Aorta (tissue), 5 donors: Measurements from ENCODE around the gene SH2B3. TPM values are rescaled to one million over a fixed set of nuclear protein-coding genes. Genes with fewer than 3 reads are reported as not detected.

Experiments used
- ATAC-seq: fragments of 200-7000 bp; cut with Tn5 transposase; one replicate; pipeline ENCODE4 v1.9.1; 2022; ENCODE audit warnings: moderate library complexity; ENCODE audit not compliant: low FRiP score
- DNase-seq, 2 donors: peaks; one replicate each; pipeline ENCODE4 v3.0.0-alpha.2; 2020
- H3K27ac ChIP-seq, 2 donors: one replicate each; pipeline ENCODE4 v1.5.1; 2013; ENCODE audit warnings: low read length in 2 of 2, mild to moderate bottlenecking in 2 of 2, moderate library complexity in 2 of 2, control low read depth in 1 of 2, inconsistent platforms in 1 of 2, low read depth in 1 of 2
- H3K27me3 ChIP-seq, 2 donors: one replicate each; pipeline ENCODE4 v1.6.1; 2013; ENCODE audit warnings: control low read depth in 1 of 2, low read length in 1 of 2, mild to moderate bottlenecking in 1 of 2, moderate library complexity in 1 of 2; ENCODE audit not compliant: insufficient read depth in 2 of 2, control insufficient read depth in 1 of 2
- H3K36me3 ChIP-seq, 2 donors: one replicate each; pipeline ENCODE4 v1.6.1; 2013; ENCODE audit warnings: control low read depth in 1 of 2, low read length in 1 of 2, mild to moderate bottlenecking in 1 of 2; ENCODE audit not compliant: insufficient read depth in 2 of 2, control insufficient read depth in 1 of 2
- H3K4me1 ChIP-seq, 2 donors: one replicate each; pipeline ENCODE4 v1.6.1; 2013; ENCODE audit warnings: low read length in 2 of 2, control low read depth in 1 of 2, mild to moderate bottlenecking in 1 of 2, moderate library complexity in 1 of 2; ENCODE audit not compliant: insufficient read depth in 2 of 2, control insufficient read depth in 1 of 2
- H3K4me3 ChIP-seq, 2 donors: one replicate each; pipeline ENCODE4 v1.5.1; 2013; ENCODE audit warnings: low read length in 2 of 2, control low read depth in 1 of 2, mild to moderate bottlenecking in 1 of 2
- H3K9me3 ChIP-seq: one replicate; pipeline ENCODE4 v1.6.1; 2013; ENCODE audit warnings: mild to moderate bottlenecking, low read length; ENCODE audit not compliant: control insufficient read depth
- WGBS, 2 donors: extraction: QIAGEN DNeasy Blood & Tissue Kit; methylation state at CpG; one replicate each; pipeline ENCODE4 v1.1.7; 2013; 5-methylcytosine and 5-hydroxymethylcytosine counted together
- intact Hi-C, 2 donors: fragments of 100-400 bp; cut with DNase I; formaldehyde crosslinking; loops; one replicate each; pipeline versions ENCODE4 v1.14.2 to v1.15.0; 2022
- polyA plus RNA-seq, 2 donors: library from polyadenylated mRNA; stranded (reverse); fragments of 200-250 nt; gene quantifications; one replicate each; pipeline ENCODE4 v1.2.3, GENCODE V29; 2013
- total RNA-seq, 2 donors: library from RNA; stranded (reverse); fragmentation: NEBNext Ultra II Directional; extraction: Animal tissue kit (Norgen Biotek cat#: 25700); gene quantifications; one replicate each; pipeline ENCODE4 v1.2.1, GENCODE V29; 2021
- donor health status: healthy with polysubstance abuse.
- donor health status: Bipolar disorder and iron deficiency.
- donor health status: DM: no; HTN: no; CAD: no.
- donor health status: DM: no; HTN: no; CAD: no.
- donor health status: DM: yes; HTN: yes; CAD: no.

Gene SH2B3
- total and polyA plus RNA-seq, 4 donors, result 11.4 to 45.5 (median 23.5) TPM

- Histone ChIP-seq H3K4me3 (no peak overlapping the region), H3K4me1 (no peaks in the 10 kb centered on the region), H3K36me3 (no peaks in the 10 kb centered on the region), H3K27me3 (no peaks in the 10 kb centered on the region), H3K9me3 (no peaks in the 10 kb centered on the region), H3K27ac (no peak overlapping the region)
- intact Hi-C loops, result no loop called here
- no peak for ATAC-seq
- WGBS, 2 donors, result 96% methylated on average over 3 of the region's 3 CpGs
- DNase-seq, result no peak
These were observed 28.3 kb upstream of the SH2B3 start for GRCh38 chr12:111377440-111377839.

GRCh38 chr12:111379942-111380554, 25.7 kb upstream of the SH2B3 start:
- DNase-seq, result no peak
- 91 to 95% methylated on average over 6 of the region's 6 CpGs for WGBS, 2 donors
- no peaks in the 10 kb centered on the region for H3K27me3 ChIP-seq
- ATAC-seq, result no peak
- no peaks in the 10 kb centered on the region for H3K36me3 ChIP-seq
- H3K4me1 ChIP-seq, result no peaks in the 10 kb centered on the region
- H3K9me3 ChIP-seq, result no peaks in the 10 kb centered on the region
- no peak overlapping the region for H3K4me3 ChIP-seq
- intact Hi-C loops, result no loop called here
- no peak overlapping the region for H3K27ac ChIP-seq

- Histone ChIP-seq H3K9me3 (no peaks in the 10 kb centered on the region), H3K36me3 (no peaks in the 10 kb centered on the region), H3K4me3 (no peak overlapping the region), H3K27ac (no peak overlapping the region), H3K27me3 (no peaks in the 10 kb centered on the region), H3K4me1 (no peaks in the 10 kb centered on the region)
- intact Hi-C loops, result no loop called here
- WGBS, 2 donors, result 87 to 89% methylated on average over 5 of the region's 5 CpGs
- no peak for DNase-seq
- no peak for ATAC-seq
These were observed 21.1 kb upstream of the SH2B3 start for GRCh38 chr12:111384596-111384995.

- no peaks in the 10 kb centered on the region for H3K27me3 ChIP-seq
- intact Hi-C loops, result no loop called here
- no peaks in the 10 kb centered on the region for H3K9me3 ChIP-seq
- ATAC-seq (no peak), DNase-seq (no peak)
- WGBS, 2 donors, result 25 to 29% methylated on average over 3 of the region's 3 CpGs
- no peaks in the 10 kb centered on the region for H3K36me3 ChIP-seq
- H3K4me3 ChIP-seq, result no peak overlapping the region
- H3K27ac ChIP-seq, result no peak overlapping the region
- no peaks in the 10 kb centered on the region for H3K4me1 ChIP-seq
These were observed 18.8 kb upstream of the SH2B3 start for GRCh38 chr12:111386885-111387284.

- no peaks in the 10 kb centered on the region for H3K36me3 ChIP-seq
- DNase-seq (no peak), ATAC-seq (no peak)
- H3K4me3 ChIP-seq, result no peak overlapping the region
- no peaks in the 10 kb centered on the region for H3K27me3 ChIP-seq
- no peaks in the 10 kb centered on the region for H3K4me1 ChIP-seq
- intact Hi-C loops, result no loop called here
- H3K9me3 ChIP-seq, result no peaks in the 10 kb centered on the region
- no peak overlapping the region for H3K27ac ChIP-seq
- WGBS, 2 donors, result 87% methylated on average over 9 of the region's 9 CpGs
These were observed 17.9 kb upstream of the SH2B3 start for GRCh38 chr12:111387747-111388323.

GRCh38 chr12:111389635-111390034, 16.1 kb upstream of the SH2B3 start:
- no peak overlapping the region for H3K4me3 ChIP-seq
- DNase-seq (no peak), ATAC-seq (no peak)
- no peaks in the 10 kb centered on the region for H3K9me3 ChIP-seq
- no peaks in the 10 kb centered on the region for H3K27me3 ChIP-seq
- no peaks in the 10 kb centered on the region for H3K36me3 ChIP-seq
- H3K27ac ChIP-seq, result no peak overlapping the region
- intact Hi-C loops, result no loop called here
- 82 to 84% methylated on average over 7 of the region's 7 CpGs for WGBS, 2 donors
- no peaks in the 10 kb centered on the region for H3K4me1 ChIP-seq

GRCh38 chr12:111390910-111391309, 14.8 kb upstream of the SH2B3 start:
- H3K4me3 ChIP-seq, result no peak overlapping the region
- no peaks in the 10 kb centered on the region for H3K4me1 ChIP-seq
- no peak for DNase-seq
- no peak overlapping the region for H3K27ac ChIP-seq
- WGBS, 2 donors, result 86 to 87% methylated on average over 9 of the region's 9 CpGs
- no peak for ATAC-seq
- H3K27me3 ChIP-seq, result no peaks in the 10 kb centered on the region
- intact Hi-C loops, result no loop called here
- H3K9me3 ChIP-seq, result no peaks in the 10 kb centered on the region
- H3K36me3 ChIP-seq, result no peaks in the 10 kb centered on the region

- Histone ChIP-seq H3K27ac (no peak overlapping the region), H3K36me3 (no peaks in the 10 kb centered on the region), H3K4me3 (no peak overlapping the region), H3K27me3 (no peaks in the 10 kb centered on the region), H3K4me1 (no peaks in the 10 kb centered on the region), H3K9me3 (no peaks in the 10 kb centered on the region)
- intact Hi-C loops, result no loop called here
- DNase-seq (peak in 1 of 2 donors; percentile 85), ATAC-seq (no peak)
- WGBS, 2 donors, result 77 to 90% methylated on average over 8 of the region's 8 CpGs
These were observed 11.9 kb upstream of the SH2B3 start for GRCh38 chr12:111393700-111394300.

- Histone ChIP-seq H3K9me3 (no peaks in the 10 kb centered on the region), H3K27ac (no peak overlapping the region), H3K36me3 (no peaks in the 10 kb centered on the region), H3K27me3 (no peaks in the 10 kb centered on the region), H3K4me1 (no peaks in the 10 kb centered on the region), H3K4me3 (no peak overlapping the region)
- ATAC-seq, result no peak
- DNase-seq, result no peak
- WGBS, 2 donors, result 86 to 93% methylated on average over 8 of the region's 8 CpGs
- intact Hi-C loops, result no loop called here
These were observed 11.2 kb upstream of the SH2B3 start for GRCh38 chr12:111394480-111394879.
